ENCODE results near the gene ANKH. TPM values are rescaled to one million over a fixed set of nuclear protein-coding genes. Genes with fewer than 3 reads are reported as not detected.

ANKH gene
- total RNA-seq, 2 donors from 2014 or later: 177 to 205 TPM

GRCh38 chr5:14757850-14758249 is 113.7 kb downstream of the ANKH start:
- H3K27ac ChIP-seq: no peak overlapping the region
- ATAC-seq (ENCODE audit: insufficient number of reproducible peaks, low FRiP score, low read depth): no peak
- TF ChIP-seq, protein P1, sequence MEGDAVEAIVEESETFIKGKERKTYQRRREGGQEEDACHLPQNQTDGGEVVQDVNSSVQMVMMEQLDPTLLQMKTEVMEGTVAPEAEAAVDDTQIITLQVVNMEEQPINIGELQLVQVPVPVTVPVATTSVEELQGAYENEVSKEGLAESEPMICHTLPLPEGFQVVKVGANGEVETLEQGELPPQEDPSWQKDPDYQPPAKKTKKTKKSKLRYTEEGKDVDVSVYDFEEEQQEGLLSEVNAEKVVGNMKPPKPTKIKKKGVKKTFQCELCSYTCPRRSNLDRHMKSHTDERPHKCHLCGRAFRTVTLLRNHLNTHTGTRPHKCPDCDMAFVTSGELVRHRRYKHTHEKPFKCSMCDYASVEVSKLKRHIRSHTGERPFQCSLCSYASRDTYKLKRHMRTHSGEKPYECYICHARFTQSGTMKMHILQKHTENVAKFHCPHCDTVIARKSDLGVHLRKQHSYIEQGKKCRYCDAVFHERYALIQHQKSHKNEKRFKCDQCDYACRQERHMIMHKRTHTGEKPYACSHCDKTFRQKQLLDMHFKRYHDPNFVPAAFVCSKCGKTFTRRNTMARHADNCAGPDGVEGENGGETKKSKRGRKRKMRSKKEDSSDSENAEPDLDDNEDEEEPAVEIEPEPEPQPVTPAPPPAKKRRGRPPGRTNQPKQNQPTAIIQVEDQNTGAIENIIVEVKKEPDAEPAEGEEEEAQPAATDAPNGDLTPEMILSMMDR (IDR thresholded peaks at IDR 0.05): no peak

GRCh38 chr5:14756478-14756877 is 115.1 kb downstream of the ANKH start:
- no peaks in the 10 kb centered on the region for H3K9me3 ChIP-seq
- DNase-seq (ENCODE audit: low spot score) (no peak), ATAC-seq (ENCODE audit: insufficient number of reproducible peaks, low FRiP score, low read depth) (no peak)
- peaks cover 3 to 30% of the 10 kb centered on the region in 2 donors for H3K4me1 ChIP-seq (ENCODE audit: control insufficient read depth in 1 of 2, low read depth in 2 of 2)
- no peaks in the 10 kb centered on the region for H3K27me3 ChIP-seq (replicated peaks; ENCODE audit: insufficient read depth)
- TF ChIP-seq, protein P1 (IDR thresholded peaks at IDR 0.05): no peak
- no peak overlapping the region for H3K4me3 ChIP-seq
- H3K36me3 ChIP-seq: no peaks in the 10 kb centered on the region
- no peak overlapping the region for H3K27ac ChIP-seq

More at GRCh38 chr5:14757850-14758249, 113.7 kb downstream of the ANKH start:
- Histone ChIP-seq H3K4me3 (no peak overlapping the region), H3K4me1 (ENCODE audit: control insufficient read depth in 1 of 2, low read depth in 2 of 2) (peaks cover 3 to 30% of the 10 kb centered on the region in 2 donors), H3K9me3 (no peaks in the 10 kb centered on the region), H3K27me3 (replicated peaks; ENCODE audit: insufficient read depth) (no peaks in the 10 kb centered on the region), H3K36me3 (no peaks in the 10 kb centered on the region)
- no peak for DNase-seq (ENCODE audit: low spot score)

GRCh38 chr5:14753947-14754346 is 117.6 kb downstream of the ANKH start:
- Histone ChIP-seq H3K9me3 (no peaks in the 10 kb centered on the region), H3K4me3 (no peak overlapping the region), H3K27me3 (replicated peaks; ENCODE audit: insufficient read depth) (no peaks in the 10 kb centered on the region), H3K27ac (peak overlapping the region in 1 of 2 donors; percentile 6), H3K4me1 (ENCODE audit: control insufficient read depth in 1 of 2, low read depth in 2 of 2) (peaks cover 3 to 16% of the 10 kb centered on the region in 2 donors), H3K36me3 (peaks cover 12% of the 10 kb centered on the region)
- TF ChIP-seq, protein P1 (IDR thresholded peaks at IDR 0.05): no peak
- ATAC-seq (ENCODE audit: insufficient number of reproducible peaks, low FRiP score, low read depth) (no peak), DNase-seq (ENCODE audit: low spot score) (no peak)

- TF ChIP-seq, protein P1 (IDR thresholded peaks at IDR 0.05): no peak
- no peak overlapping the region for H3K4me3 ChIP-seq
- peak overlapping the region in 1 of 2 donors; percentile 6 for H3K27ac ChIP-seq
- H3K27me3 ChIP-seq (replicated peaks; ENCODE audit: insufficient read depth): no peaks in the 10 kb centered on the region
- no peak for ATAC-seq (ENCODE audit: insufficient number of reproducible peaks, low FRiP score, low read depth)
- H3K9me3 ChIP-seq: no peaks in the 10 kb centered on the region
- no peak for DNase-seq (ENCODE audit: low spot score)
- H3K36me3 ChIP-seq: peaks cover 12% of the 10 kb centered on the region
- H3K4me1 ChIP-seq (ENCODE audit: control insufficient read depth in 1 of 2, low read depth in 2 of 2): peaks cover 3 to 20% of the 10 kb centered on the region in 2 donors
These were observed 118.3 kb downstream of the ANKH start for GRCh38 chr5:14753292-14753691.

GRCh38 chr5:14752497-14753071 is 119.0 kb downstream of the ANKH start:
- Histone ChIP-seq H3K27ac (no peak overlapping the region), H3K4me3 (no peak overlapping the region), H3K4me1 (ENCODE audit: control insufficient read depth in 1 of 2, low read depth in 2 of 2) (peaks cover 3 to 27% of the 10 kb centered on the region in 2 donors), H3K9me3 (no peaks in the 10 kb centered on the region), H3K36me3 (peaks cover 12% of the 10 kb centered on the region), H3K27me3 (replicated peaks; ENCODE audit: insufficient read depth) (no peaks in the 10 kb centered on the region)
- ATAC-seq (ENCODE audit: insufficient number of reproducible peaks, low FRiP score, low read depth) (no peak), DNase-seq (ENCODE audit: low spot score) (no peak)
- TF ChIP-seq, protein P1 (IDR thresholded peaks at IDR 0.05): no peak
